Measurements from ENCODE around the gene OR2AK2. TPM values are rescaled to one million over a fixed set of nuclear protein-coding genes. Genes with fewer than 3 reads are reported as not detected.
A peak's percentile ranks its signal among the peaks of the same experiment; 100 is the strongest.

Gene OR2AK2, protein sequence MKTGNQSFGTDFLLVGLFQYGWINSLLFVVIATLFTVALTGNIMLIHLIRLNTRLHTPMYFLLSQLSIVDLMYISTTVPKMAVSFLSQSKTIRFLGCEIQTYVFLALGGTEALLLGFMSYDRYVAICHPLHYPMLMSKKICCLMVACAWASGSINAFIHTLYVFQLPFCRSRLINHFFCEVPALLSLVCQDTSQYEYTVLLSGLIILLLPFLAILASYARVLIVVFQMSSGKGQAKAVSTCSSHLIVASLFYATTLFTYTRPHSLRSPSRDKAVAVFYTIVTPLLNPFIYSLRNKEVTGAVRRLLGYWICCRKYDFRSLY
- polyA plus RNA-seq (ENCODE audit: insufficient read length in 4 of 4) = not detected

DNA sequence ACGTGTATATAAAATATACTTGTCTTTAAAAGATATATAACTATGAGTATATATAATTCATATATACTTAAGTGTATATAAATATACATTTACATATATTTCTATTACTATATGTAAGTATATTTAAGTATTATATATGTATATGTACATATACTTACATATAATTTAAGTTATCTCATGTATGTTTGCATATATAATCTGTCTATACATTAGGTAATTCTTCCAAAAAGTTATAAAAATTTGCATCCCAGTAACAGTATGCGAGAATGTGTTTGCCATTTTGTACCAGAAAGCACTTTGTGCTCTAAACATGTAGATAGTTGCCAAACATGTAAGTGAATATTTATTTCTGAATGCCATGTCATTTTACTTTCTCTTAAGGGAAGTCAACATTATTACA is at the start of gene OR2AK2:
TSS of gene OR2AK2 (plus strand) at position 301 of the 400 bp plus-strand sequence. CDS start 144 bp downstream, outside the sequence.
- no peak for DNase-seq (ENCODE audit: low read depth in 4 of 4, low spot score in 3 of 4)

DNA sequence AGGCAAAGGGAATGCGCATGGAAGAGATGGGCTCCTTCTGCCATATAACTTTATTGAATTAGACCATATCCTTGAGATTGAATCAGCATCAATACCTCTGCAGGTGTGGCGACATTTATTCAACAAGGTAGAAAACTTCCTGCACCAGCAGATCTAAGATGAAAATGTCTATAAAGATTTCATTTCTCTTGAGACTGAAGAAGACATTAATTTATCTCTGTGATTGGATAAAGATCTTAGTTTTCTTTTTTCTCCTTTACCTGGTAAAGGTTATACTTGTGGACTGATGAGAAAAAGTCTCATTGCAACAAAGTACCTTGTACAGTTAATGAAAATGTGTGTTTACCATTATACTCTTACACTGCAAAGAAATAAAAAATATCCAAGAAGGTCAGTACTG is 45.1 kb upstream of the OR2AK2 start, which contains the start of gene OR2T8:
TSS of gene OR2T8 (plus strand) at position 301 of the 400 bp plus-strand sequence. CDS start 766 bp downstream, outside the sequence.
- no peak for DNase-seq (ENCODE audit: low read depth in 4 of 4, low spot score in 3 of 4)

GRCh38 chr1:247923941-247924340 is 41.1 kb upstream of the OR2AK2 start:
- no peak for DNase-seq (ENCODE audit: low read depth in 4 of 4, low spot score in 3 of 4)

DNA sequence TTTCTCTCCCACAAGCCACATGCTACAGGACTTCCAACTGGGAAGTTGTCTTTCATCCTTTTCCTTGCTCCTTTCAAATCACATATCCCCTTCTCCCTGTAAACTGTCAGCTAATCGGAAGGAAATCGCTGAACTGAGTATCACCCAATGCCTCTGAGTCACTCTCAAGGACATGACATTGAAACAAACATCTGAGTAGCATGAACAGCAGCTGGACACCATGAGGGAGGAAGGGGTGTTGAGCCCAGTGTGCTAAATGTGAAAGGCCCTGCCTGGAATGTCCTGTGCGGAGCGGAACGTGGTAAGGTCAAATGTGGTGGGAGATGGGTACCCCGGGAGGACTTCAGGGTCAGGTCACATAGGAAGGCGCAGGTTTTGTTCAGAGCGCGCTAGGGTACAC is 40.2 kb upstream of the OR2AK2 start, which contains the start of gene OR2AJ1:
TSS of gene OR2AJ1 (plus strand) at position 22 of the 400 bp plus-strand sequence. CDS start 8,880 bp downstream, outside the sequence.
- no peak for DNase-seq (ENCODE audit: low read depth in 4 of 4, low spot score in 3 of 4)

- DNase-seq (ENCODE audit: low read depth in 4 of 4, low spot score in 3 of 4) = no peak
These were observed 31.0 kb upstream of the OR2AK2 start for GRCh38 chr1:247933989-247934388.

- DNase-seq (ENCODE audit: low read depth in 4 of 4, low spot score in 3 of 4) = no peak
These were observed 29.3 kb upstream of the OR2AK2 start for GRCh38 chr1:247935781-247936180.

DNA sequence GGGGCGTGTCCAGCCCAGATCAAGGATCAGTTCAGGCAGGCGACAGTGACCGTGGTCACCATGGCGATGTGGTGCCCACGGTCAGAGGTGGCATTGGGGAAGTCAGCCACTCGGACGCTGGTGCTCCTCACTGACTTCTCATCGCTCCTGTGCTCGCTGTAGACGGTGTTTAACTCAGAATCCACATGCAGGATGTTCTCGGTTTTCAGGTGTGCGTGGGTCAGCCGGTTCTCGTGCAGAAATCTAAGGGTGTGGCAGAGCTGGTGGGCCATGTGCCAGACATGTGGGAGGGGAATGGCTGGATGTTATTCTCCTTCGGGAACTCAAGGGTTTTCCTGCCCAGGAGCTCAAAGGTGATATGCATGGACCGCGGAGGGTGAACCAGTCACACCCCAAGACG is 28.6 kb upstream of the OR2AK2 start:
- no peak for DNase-seq (ENCODE audit: low read depth in 4 of 4, low spot score in 3 of 4)

DNA sequence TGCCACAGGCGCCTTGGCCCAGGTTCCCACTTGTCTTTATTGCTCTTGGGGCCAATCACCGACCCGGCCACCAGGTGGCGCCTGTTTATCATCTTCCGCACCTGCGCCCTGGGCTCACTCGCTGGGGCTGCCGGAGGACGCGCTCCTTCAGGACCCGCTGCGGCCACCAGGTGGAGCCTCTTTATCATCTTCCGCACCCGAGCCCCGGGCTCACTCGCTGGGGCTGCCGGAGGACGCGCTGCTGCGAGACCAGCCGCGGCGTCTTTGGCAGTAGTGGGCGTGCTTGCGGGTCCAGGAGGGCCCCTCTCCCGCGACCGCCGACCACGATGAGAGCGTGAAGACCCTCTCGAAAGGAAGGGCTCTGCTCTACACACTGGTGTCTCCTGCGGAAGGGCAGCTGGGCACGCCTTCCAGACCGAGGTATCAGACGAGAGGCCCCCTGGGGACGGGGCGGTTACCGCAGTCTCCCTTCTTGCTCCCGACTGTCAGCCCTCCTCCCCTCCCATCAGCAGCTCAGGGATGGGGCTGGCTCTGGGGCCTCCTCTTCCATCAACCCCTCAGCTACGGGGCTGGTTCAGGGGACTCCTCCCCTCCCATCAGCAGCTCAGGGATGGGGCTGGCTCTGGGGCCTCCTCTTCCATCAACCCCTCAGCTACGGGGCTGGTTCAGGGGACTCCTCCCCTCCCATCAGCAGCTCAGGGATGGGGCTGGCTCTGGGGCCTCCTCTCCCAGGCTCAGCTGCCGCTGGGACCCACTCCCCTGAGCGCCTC is 27.9 kb upstream of the OR2AK2 start:
- peak in 3 of 4 donors; percentile 1 to 31 (median 29) for DNase-seq (ENCODE audit: low read depth in 4 of 4, low spot score in 3 of 4)

- DNase-seq (ENCODE audit: low read depth in 4 of 4, low spot score in 3 of 4) = no peak
These were observed 22.4 kb upstream of the OR2AK2 start for GRCh38 chr1:247942624-247943023.

DNA sequence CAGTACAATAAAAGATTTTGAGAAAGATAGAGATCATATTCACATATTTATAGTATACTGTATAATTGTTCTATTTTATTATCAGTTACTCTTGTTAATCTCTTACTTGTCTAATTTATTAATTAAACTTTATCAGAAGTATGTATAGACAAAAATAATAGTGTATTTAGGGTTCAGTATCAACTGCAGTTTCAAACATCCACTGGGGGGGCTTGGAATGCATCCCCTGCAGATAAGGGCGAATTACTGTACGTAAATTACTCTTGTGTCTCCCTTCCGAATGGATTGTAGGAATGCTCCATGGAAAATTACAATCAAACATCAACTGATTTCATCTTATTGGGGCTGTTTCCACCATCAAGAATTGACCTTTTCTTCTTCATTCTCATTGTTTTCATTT is 16.5 kb upstream of the OR2AK2 start, which contains the start of gene OR2L8:
TSS of gene OR2L8 (plus strand) at position 301 of the 400 bp plus-strand sequence. CDS start at position 301, 0 bp downstream.
- DNase-seq (ENCODE audit: low read depth in 4 of 4, low spot score in 3 of 4) = no peak

DNA sequence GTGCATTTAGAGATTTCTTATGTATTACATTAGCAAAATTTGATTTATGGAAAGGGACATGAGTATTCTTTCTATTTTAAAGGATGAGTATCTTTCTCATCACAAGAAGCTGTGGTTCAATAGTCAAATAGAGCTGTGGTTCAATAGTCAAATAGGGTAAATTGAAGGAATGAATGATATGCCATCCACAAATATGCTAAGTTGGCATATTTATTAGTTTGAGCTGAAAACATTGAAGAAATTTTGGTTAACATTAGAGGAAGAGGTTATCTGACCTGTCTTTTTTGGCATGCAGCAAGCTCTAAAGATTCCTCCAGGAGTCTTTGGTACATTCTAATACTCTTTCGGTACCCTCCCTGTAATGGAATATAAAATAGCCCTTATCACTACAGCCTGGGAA is 11.6 kb upstream of the OR2AK2 start:
- DNase-seq (ENCODE audit: low read depth in 4 of 4, low spot score in 3 of 4) = no peak

GRCh38 chr1:247961791-247962190 is 3.2 kb upstream of the OR2AK2 start:
- no peak for DNase-seq (ENCODE audit: low read depth in 4 of 4, low spot score in 3 of 4)

- DNase-seq (ENCODE audit: low read depth in 4 of 4, low spot score in 3 of 4) = no peak
These were observed 2.0 kb upstream of the OR2AK2 start for GRCh38 chr1:247962911-247963588.

DNA sequence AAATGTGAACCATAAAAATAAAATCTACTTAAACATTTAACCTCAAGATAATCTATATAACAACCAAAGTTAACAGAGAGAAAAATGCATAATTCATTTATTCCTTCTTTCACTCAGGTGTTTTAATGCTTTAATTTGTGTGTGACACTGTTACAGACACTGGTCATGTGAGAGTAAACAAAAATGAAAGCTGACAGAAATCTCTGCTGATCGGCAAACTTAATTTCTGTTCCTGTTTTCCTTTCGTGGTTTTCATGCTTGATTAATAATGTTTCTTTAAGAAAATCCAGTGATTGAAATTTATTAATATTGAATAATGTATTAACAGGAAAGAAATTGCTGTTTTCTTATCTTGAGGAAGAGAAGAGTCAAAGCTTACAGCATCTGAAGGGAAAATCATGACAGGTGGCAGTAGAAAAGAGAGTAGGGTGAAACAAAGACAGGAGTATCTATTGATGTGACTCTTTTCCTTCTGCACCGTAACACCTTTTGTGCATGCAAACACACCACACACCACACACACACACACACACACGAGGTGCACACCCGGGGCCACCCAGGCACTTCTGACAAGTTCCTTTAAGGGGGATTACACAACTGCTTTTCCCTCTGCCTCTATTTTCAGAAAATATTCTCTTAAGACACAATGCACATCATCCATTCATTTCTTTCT is 1.6 kb downstream of the OR2AK2 start:
- no peak for DNase-seq (ENCODE audit: low read depth in 4 of 4, low spot score in 3 of 4)

DNA sequence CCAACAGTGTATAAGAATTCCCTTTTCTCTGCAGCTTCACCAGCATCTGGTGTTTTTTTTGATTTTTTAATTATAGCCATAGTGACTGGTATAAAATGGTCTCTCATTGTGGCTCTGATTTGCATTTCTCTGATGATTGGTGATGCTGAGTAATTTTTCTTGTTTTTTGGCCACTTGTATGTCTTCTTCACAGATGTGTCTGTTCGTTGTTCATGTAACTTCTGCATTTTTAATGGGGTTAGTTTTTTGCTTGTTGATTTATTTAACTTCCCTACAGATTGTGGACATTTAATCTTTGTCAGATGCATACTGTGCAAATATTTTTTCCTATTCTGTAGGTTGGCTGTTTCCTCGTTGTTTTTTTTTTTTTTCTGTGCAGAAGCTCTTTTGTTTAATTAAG is 28.0 kb downstream of the OR2AK2 start:
- DNase-seq (ENCODE audit: low read depth in 4 of 4, low spot score in 3 of 4) = no peak

DNA sequence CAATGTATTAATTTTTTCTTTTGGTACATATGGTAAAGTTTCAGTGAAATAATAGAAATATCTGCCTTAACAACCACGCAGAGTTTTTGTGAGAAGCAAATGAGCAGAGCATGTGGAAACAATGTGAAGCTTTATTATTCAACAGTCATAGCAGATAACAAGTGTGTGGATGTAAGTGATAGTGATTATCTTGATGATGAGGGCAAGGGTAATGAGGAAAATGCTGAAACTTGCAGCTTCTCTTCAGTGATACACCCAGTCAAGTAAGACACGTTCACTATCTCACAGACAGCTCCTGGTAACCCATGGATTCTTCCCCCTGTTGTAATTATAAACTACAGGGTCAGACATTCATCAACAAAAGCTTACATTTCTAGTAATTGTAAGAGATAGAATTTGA is 33.8 kb downstream of the OR2AK2 start:
- no peak for DNase-seq (ENCODE audit: low read depth in 4 of 4, low spot score in 3 of 4)

DNA sequence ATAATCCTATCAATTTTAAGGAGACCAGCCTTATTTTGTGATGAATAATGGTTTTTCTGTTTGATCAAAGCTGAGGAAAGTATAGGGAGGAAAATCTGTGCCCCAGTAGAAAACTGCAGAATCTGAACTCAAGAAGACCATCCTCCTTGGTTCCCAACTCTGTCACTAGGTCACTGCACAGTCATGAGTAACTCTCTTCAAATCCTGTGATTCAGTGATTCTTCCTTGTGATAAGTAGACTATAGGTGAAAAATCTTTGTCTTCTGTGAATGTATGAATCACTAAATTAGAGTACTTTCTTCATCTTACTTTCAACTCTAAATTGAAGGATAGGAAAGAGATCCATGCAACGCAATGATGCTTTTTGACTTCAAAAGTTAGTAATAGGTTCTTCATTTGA is 35.1 kb downstream of the OR2AK2 start:
- no peak for DNase-seq (ENCODE audit: low read depth in 4 of 4, low spot score in 3 of 4)

GRCh38 chr1:248007778-248008177 is 42.7 kb downstream of the OR2AK2 start:
- no peak for DNase-seq (ENCODE audit: low read depth in 4 of 4, low spot score in 3 of 4)

DNA sequence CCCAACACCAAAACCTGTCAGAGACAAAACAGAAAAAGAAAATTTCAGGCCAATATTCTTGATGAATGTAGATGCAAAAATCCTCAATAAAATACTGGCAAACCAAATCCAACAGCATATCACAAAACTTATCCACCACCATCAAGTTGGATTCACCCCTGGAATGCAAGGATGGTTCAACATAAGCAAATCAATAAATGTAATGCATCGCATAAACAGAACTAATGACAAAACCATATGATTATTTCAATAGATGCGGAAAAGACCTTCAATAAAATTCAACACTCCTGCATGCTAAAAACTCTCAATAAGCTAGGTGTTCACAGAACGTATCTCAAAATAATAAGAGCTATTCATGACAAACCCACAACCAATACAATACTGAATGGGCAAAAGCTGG is 44.6 kb downstream of the OR2AK2 start:
- DNase-seq (ENCODE audit: low read depth in 4 of 4, low spot score in 3 of 4) = no peak

DNA sequence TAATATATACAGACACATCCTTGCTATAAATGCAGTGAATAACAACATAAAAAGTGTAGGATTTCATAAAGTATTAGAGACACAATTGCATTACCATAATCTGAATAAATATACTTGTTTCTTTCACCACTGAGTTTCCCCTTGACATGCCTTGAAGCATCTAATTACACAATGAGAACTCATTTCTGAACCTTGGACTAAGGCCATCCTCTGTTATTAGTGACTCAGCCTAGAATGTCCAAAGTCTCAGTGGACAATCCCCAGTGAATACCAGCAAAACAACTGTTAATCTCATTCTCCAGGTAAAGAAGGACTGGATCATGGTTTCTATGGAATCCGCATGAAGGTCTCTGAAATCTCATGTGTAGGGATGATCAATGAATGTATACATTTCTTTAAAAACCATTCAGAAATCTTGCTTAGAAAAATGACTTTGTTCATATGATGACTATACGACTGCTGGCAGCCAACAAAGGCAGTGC is 48.2 kb downstream of the OR2AK2 start, which contains the start of gene OR2L5:
TSS of gene OR2L5 (plus strand) at position 432 of the 482 bp plus-strand sequence. CDS start 8,288 bp downstream, outside the sequence.
- no peak for DNase-seq (ENCODE audit: low read depth in 4 of 4, low spot score in 3 of 4)

All from left renal pelvis (tissue), 4 donors.